ENCODE measurements around the gene SCO2.
A peak's percentile ranks its signal among the peaks of the same experiment; 100 is the strongest.

SCO2 gene

DNA sequence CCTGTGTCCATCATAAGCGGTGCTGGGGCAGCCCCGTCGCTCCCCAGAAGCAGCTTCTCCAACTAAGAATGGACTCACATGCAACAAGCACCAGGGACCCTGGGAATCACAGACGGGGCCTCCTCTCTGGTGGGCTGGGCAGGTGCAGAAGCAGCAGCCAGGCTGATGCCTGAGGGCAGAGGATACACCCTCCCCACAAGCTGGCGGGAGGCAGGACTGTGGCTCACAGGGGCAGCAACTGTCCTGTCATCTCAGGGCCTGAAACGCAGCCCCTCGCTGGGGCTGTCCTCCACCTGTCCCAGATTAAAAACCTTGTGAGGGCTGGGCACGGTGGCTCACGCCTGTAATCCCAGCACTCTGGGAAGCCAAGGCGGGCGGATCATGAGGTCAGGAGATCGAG lies 47.5 kb downstream of the SCO2 start:
- Histone ChIP-seq H3K4me3 (ENCODE audit: low read depth, low read length, poor library complexity, severe bottlenecking) (no peak overlapping the region), H3K9me3 (ENCODE audit: low read length) (no peaks in the 10 kb centered on the region), H3K4me1 (ENCODE audit: insufficient read depth, low read length, severe bottlenecking) (peaks cover 25% of the 10 kb centered on the region), H3F3A (ENCODE audit: insufficient read depth, low read length) (no peaks in the 10 kb centered on the region), H2AFZ (ENCODE audit: low read length) (no peak overlapping the region), H3K4me2 (ENCODE audit: low read length) (no peak overlapping the region), H3K27ac (ENCODE audit: low read depth, low read length, poor library complexity, severe bottlenecking) (no peak overlapping the region), H3K79me2 (ENCODE audit: insufficient read depth, low read length) (peaks cover 11% of the 10 kb centered on the region), H3K27me3 (ENCODE audit: insufficient read depth, low read length) (peaks cover 4% of the 10 kb centered on the region; the same call in 1 of the 2 replicates), H3K36me3 (ENCODE audit: insufficient read depth, low read length) (no peaks in the 10 kb centered on the region), H4K20me1 (ENCODE audit: insufficient read depth, low read length) (no peaks in the 10 kb centered on the region), H3K9me2 (ENCODE audit: low read depth, low read length) (no peaks in the 10 kb centered on the region), H3K9ac (ENCODE audit: low read length) (no peak overlapping the region)
- no peak for TF ChIP-seq EZH2 (IDR thresholded peaks at IDR 0.05; ENCODE audit: borderline replicate concordance, low read length)
- no peak for TF ChIP-seq CTCF (IDR thresholded peaks at IDR 0.05; ENCODE audit: low read length)

DNA sequence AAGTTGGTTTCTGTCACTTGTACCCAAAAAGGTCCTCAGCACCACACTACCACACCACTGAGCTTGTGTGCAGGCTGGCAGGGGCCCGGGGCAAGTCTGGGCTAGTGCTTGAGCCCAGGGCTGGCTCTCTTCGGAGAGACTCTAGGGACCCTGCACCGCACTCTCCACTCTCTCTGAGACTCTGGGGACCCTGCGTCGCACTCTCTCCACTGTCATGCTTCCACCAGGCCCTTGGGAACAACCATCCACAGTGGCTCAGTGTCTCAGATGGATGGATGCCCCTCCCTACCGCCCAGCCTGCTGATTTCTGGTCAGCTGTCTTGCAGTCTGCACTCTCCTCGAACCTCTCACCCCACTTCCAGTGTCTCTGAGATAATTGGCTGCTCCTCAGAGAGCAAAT lies 48.5 kb downstream of the SCO2 start:
- H3K4me3 ChIP-seq (ENCODE audit: low read depth, low read length, poor library complexity, severe bottlenecking), result no peak overlapping the region
- no peak overlapping the region; the same call in 1 of the 2 replicates for H3K9ac ChIP-seq (ENCODE audit: low read length)
- no peaks in the 10 kb centered on the region for H3F3A ChIP-seq (ENCODE audit: insufficient read depth, low read length)
- no peaks in the 10 kb centered on the region for H3K9me2 ChIP-seq (ENCODE audit: low read depth, low read length)
- no peak overlapping the region for H2AFZ ChIP-seq (ENCODE audit: low read length)
- TF ChIP-seq EZH2 (IDR thresholded peaks at IDR 0.05; ENCODE audit: borderline replicate concordance, low read length) (no peak), CTCF (IDR thresholded peaks at IDR 0.05; ENCODE audit: low read length) (no peak)
- peaks cover 22% of the 10 kb centered on the region for H3K79me2 ChIP-seq (ENCODE audit: insufficient read depth, low read length)
- no peaks in the 10 kb centered on the region for H4K20me1 ChIP-seq (ENCODE audit: insufficient read depth, low read length)
- peaks cover 31% of the 10 kb centered on the region for H3K4me1 ChIP-seq (ENCODE audit: insufficient read depth, low read length, severe bottlenecking)
- H3K4me2 ChIP-seq (ENCODE audit: low read length), result no peak overlapping the region
- H3K9me3 ChIP-seq (ENCODE audit: low read length), result no peaks in the 10 kb centered on the region
- H3K36me3 ChIP-seq (ENCODE audit: insufficient read depth, low read length), result no peaks in the 10 kb centered on the region; the same call in 1 of the 2 replicates
- peaks cover 4% of the 10 kb centered on the region; the same call in 1 of the 2 replicates for H3K27me3 ChIP-seq (ENCODE audit: insufficient read depth, low read length)
- no peak overlapping the region for H3K27ac ChIP-seq (ENCODE audit: low read depth, low read length, poor library complexity, severe bottlenecking)

DNA sequence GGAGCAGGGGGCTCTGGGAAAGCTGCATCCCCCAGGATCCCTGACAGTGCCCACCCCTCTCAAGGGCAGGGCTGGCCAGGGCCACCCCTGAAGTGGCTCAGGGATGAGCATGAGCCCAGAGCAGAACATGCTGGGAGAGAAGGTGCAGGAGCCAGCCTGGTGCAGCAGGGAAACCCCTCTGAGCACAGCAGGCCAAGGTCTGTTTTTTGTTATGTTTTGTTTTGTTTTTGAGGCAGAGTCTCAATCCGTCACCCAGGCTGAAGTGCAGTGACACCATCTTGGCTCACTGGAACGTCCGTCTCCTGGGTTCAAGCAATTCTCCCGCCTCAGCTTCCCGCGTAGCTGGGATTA lies 49.8 kb downstream of the SCO2 start:
- no peak overlapping the region for H3K27ac ChIP-seq (ENCODE audit: low read depth, low read length, poor library complexity, severe bottlenecking)
- H3K4me3 ChIP-seq (ENCODE audit: low read depth, low read length, poor library complexity, severe bottlenecking), result peak overlapping the region; percentile 88

More for the DNA sequence above, 49.8 kb downstream of the SCO2 start:
- Histone ChIP-seq H2AFZ (ENCODE audit: low read length) (no peak overlapping the region), H3K9me3 (ENCODE audit: low read length) (no peaks in the 10 kb centered on the region), H3K27me3 (ENCODE audit: insufficient read depth, low read length) (no peaks in the 10 kb centered on the region), H3K9me2 (ENCODE audit: low read depth, low read length) (no peaks in the 10 kb centered on the region), H3K4me1 (ENCODE audit: insufficient read depth, low read length, severe bottlenecking) (peaks cover 40% of the 10 kb centered on the region), H3K9ac (ENCODE audit: low read length) (peak overlapping the region; percentile 62; the same call in 1 of the 2 replicates), H3K36me3 (ENCODE audit: insufficient read depth, low read length) (no peaks in the 10 kb centered on the region; the same call in 1 of the 2 replicates), H3K79me2 (ENCODE audit: insufficient read depth, low read length) (peaks cover 26% of the 10 kb centered on the region), H4K20me1 (ENCODE audit: insufficient read depth, low read length) (no peaks in the 10 kb centered on the region), H3K4me2 (ENCODE audit: low read length) (peak overlapping the region; percentile 70), H3F3A (ENCODE audit: insufficient read depth, low read length) (no peaks in the 10 kb centered on the region)
- TF ChIP-seq EZH2 (IDR thresholded peaks at IDR 0.05; ENCODE audit: borderline replicate concordance, low read length), result no peak

Data from OCI-LY1 (cell line).